ENCODE measurements around the gene FOXN3. TPM values are rescaled to one million over a fixed set of nuclear protein-coding genes. Genes with fewer than 3 reads are reported as not detected.

Gene FOXN3
- polyA plus RNA-seq, 1 of the 3 experiments (the other 2 are of a cell fraction), result 9.8 TPM

DNA sequence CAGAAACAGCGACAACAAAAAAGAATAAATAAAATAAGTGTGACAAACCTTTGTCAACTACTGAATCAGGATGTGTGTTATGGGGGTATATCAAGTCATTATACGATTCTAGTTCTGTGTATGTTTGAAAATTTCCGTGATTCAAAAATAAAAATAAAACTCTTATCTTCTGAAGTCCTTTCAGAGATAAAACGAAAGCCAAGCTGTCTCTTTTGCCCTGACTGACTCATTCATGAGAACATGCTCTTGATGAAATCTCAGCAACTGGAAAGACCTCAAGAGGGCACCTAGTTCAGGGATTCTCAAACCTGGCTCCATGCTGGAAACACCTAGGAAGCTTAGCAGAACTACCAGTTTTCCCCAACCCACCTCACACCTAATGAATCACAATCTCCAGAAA, 9.2 kb downstream of the FOXN3 start:
- H3K4me2 ChIP-seq, result no peak overlapping the region
- POLR2A ChIA-PET, result interaction anchor here (0.6 kb wide), 2 partner anchors 10 to 615 kb away, joined by 3 to 4 read pairs; no protein-coding TSS in a partner anchor
- peaks cover 0 to 2% of the 10 kb centered on the region in 2 experiments; a peak in 1 of 4 replicates for H3K4me1 ChIP-seq (ENCODE audit: control insufficient read depth in 1 of 2, insufficient read depth in 2 of 2, low read depth in 1 of 2, low read length in 1 of 2)
- H3K36me3 ChIP-seq (replicated peaks in 1 of 2; ENCODE audit: control insufficient read depth in 1 of 2, insufficient read depth in 2 of 2, low read length in 1 of 2), result peaks cover 0 to 12% of the 10 kb centered on the region in 2 experiments
- H3K9me3 ChIP-seq, result no peaks in the 10 kb centered on the region
- peaks cover 10% of the 10 kb centered on the region for H4K20me1 ChIP-seq (ENCODE audit: insufficient read depth)
- H3K27ac ChIP-seq (ENCODE audit: low read depth in 2 of 2, low read length in 1 of 2), result no peak overlapping the region
- no peak for DNase-seq
- TF ChIP-seq FOXJ3 (CRISPR knock-in tag; IDR thresholded peaks at IDR 0.05) (no peak), RXRA (IDR thresholded peaks at IDR 0.05; ENCODE audit: borderline replicate concordance, low read depth) (no peak), JUND (IDR thresholded peaks at IDR 0.05) (no peak), YY1 (IDR thresholded peaks at IDR 0.05; ENCODE audit: low read depth) (no peak), TAF1 (IDR thresholded peaks at IDR 0.05; ENCODE audit: borderline replicate concordance, low read depth, low read length) (no peak), EP300 (IDR thresholded peaks at IDR 0.05; ENCODE audit: borderline replicate concordance in 1 of 2, low read depth in 1 of 2, low read length in 1 of 2) (no peak), GABPA (IDR thresholded peaks at IDR 0.05; ENCODE audit: low read depth) (no peak), NRF1 (IDR thresholded peaks at IDR 0.05; ENCODE audit: low read depth, low read length) (no peak)
- TF ChIP-seq, protein P1, sequence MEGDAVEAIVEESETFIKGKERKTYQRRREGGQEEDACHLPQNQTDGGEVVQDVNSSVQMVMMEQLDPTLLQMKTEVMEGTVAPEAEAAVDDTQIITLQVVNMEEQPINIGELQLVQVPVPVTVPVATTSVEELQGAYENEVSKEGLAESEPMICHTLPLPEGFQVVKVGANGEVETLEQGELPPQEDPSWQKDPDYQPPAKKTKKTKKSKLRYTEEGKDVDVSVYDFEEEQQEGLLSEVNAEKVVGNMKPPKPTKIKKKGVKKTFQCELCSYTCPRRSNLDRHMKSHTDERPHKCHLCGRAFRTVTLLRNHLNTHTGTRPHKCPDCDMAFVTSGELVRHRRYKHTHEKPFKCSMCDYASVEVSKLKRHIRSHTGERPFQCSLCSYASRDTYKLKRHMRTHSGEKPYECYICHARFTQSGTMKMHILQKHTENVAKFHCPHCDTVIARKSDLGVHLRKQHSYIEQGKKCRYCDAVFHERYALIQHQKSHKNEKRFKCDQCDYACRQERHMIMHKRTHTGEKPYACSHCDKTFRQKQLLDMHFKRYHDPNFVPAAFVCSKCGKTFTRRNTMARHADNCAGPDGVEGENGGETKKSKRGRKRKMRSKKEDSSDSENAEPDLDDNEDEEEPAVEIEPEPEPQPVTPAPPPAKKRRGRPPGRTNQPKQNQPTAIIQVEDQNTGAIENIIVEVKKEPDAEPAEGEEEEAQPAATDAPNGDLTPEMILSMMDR (IDR thresholded peaks at IDR 0.05), result no peak
- TF ChIP-seq, protein P2, sequence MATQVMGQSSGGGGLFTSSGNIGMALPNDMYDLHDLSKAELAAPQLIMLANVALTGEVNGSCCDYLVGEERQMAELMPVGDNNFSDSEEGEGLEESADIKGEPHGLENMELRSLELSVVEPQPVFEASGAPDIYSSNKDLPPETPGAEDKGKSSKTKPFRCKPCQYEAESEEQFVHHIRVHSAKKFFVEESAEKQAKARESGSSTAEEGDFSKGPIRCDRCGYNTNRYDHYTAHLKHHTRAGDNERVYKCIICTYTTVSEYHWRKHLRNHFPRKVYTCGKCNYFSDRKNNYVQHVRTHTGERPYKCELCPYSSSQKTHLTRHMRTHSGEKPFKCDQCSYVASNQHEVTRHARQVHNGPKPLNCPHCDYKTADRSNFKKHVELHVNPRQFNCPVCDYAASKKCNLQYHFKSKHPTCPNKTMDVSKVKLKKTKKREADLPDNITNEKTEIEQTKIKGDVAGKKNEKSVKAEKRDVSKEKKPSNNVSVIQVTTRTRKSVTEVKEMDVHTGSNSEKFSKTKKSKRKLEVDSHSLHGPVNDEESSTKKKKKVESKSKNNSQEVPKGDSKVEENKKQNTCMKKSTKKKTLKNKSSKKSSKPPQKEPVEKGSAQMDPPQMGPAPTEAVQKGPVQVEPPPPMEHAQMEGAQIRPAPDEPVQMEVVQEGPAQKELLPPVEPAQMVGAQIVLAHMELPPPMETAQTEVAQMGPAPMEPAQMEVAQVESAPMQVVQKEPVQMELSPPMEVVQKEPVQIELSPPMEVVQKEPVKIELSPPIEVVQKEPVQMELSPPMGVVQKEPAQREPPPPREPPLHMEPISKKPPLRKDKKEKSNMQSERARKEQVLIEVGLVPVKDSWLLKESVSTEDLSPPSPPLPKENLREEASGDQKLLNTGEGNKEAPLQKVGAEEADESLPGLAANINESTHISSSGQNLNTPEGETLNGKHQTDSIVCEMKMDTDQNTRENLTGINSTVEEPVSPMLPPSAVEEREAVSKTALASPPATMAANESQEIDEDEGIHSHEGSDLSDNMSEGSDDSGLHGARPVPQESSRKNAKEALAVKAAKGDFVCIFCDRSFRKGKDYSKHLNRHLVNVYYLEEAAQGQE (IDR thresholded peaks at IDR 0.05; ENCODE audit: low read depth, low read length), result no peak
- TF ChIP-seq, protein P3, sequence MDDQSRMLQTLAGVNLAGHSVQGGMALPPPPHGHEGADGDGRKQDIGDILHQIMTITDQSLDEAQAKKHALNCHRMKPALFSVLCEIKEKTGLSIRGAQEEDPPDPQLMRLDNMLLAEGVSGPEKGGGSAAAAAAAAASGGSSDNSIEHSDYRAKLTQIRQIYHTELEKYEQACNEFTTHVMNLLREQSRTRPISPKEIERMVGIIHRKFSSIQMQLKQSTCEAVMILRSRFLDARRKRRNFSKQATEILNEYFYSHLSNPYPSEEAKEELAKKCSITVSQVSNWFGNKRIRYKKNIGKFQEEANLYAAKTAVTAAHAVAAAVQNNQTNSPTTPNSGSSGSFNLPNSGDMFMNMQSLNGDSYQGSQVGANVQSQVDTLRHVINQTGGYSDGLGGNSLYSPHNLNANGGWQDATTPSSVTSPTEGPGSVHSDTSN (IDR thresholded peaks at IDR 0.05), result no peak
- CTCF ChIA-PET, result no interaction called here
- no peak overlapping the region for H3K4me3 ChIP-seq (ENCODE audit: low read depth in 2 of 2, low read length in 1 of 2)
- H3K79me2 ChIP-seq (ENCODE audit: insufficient read depth), result peaks cover 47% of the 10 kb centered on the region
- no peaks in the 10 kb centered on the region for H3K27me3 ChIP-seq (ENCODE audit: insufficient read depth)
- H3K9me2 ChIP-seq, result no peaks in the 10 kb centered on the region
- no peaks in the 10 kb centered on the region for H3F3A ChIP-seq (replicated peaks; ENCODE audit: insufficient read depth)
- WGBS (ENCODE audit: low lambda C conversion rate), result 89% methylated on average over 4 of the region's 4 CpGs
- H3K9ac ChIP-seq, result no peak overlapping the region
- no peak overlapping the region for H2AFZ ChIP-seq (ENCODE audit: low read depth)

All from SK-N-SH (cell line).